HCT116 (cell line): ENCODE results near the gene RPLP1. TPM values are rescaled to one million over a fixed set of nuclear protein-coding genes. Genes with fewer than 3 reads are reported as not detected.

ENCODE experiments used
- ATAC-seq: fragments of 200-7000 bp; cut with Tn5 transposase; 2 replicates; pipeline ENCODE4 v1.9.1; 2020; ENCODE audit warnings: mild to moderate bottlenecking, moderate library complexity
- BruUV-seq: library from RNA; stranded (reverse); fragments of 400-500 nt; replicated peaks from 2 replicates; lab custom pipeline; 2021; lab: Mats Ljungman, UMichigan
- CTCF ChIA-PET: fragments of 300-600 bp; sonication (Branson Sonifier 250); formaldehyde crosslinking; loops from one replicate; lab custom pipeline; 2021; ENCODE audit warnings: antibody characterized with exemption; lab: Charles Lee
- POLR2A ChIA-PET: fragments of 300-600, 350-600 bp; sonication (Branson Sonifier 250); formaldehyde crosslinking; loops from one replicate; lab custom pipeline; 2021; ENCODE audit warnings: antibody characterized with exemption; lab: Charles Lee
- RAD21 ChIA-PET, 2 experiments: fragments of 300-600 bp; sonication (Branson Sonifier 250); formaldehyde crosslinking; loops; one replicate each; lab custom pipeline; 2023; ENCODE audit warnings: low total read pairs in 2 of 2; ENCODE audit not compliant: uncharacterized antibody in 2 of 2, unreplicated experiment in 2 of 2, low non-redundant PET in 1 of 2; lab: Charles Lee
- DNase-seq: peaks from one replicate; pipeline ENCODE4 v3.0.0-alpha.2; 2010; ENCODE audit warnings: low read depth, low spot score
- H2AFZ ChIP-seq: fragments of 200-600 bp; shearing (Covaris generic), sonication (generic); 2 replicates; pipeline ENCODE4 v1.6.1; 2017; ENCODE audit warnings: low read depth, mixed run types, mixed read lengths, antibody characterized with exemption, low read length; ENCODE audit not compliant: poor library complexity, severe bottlenecking
- H3K27ac ChIP-seq: 2 replicates; pipeline ENCODE4 v1.5.1; 2012; ENCODE audit warnings: low read depth, low read length
- H3K27me3 ChIP-seq: fragments of 200-600 bp; sonication (generic); 2 replicates; pipeline ENCODE4 v1.6.1; 2016; ENCODE audit warnings: mixed run types, low read length, mixed read lengths; ENCODE audit not compliant: insufficient read depth
- H3K36me3 ChIP-seq, 2 experiments: fragments of 200-500 bp in 1 of 2; fragments of 200-600 bp in 1 of 2; sonication (Bioruptor generic) in 1 of 2; sonication (generic) in 1 of 2; 2 replicates each; pipeline versions ENCODE4 v1.5.1 to v1.6.1; 2014 to 2016; ENCODE audit warnings: low read length in 2 of 2, inconsistent platforms in 1 of 2, mixed read lengths in 1 of 2, mixed run types in 1 of 2; ENCODE audit not compliant: insufficient read depth in 2 of 2, control insufficient read depth in 1 of 2
- H3K4me1 ChIP-seq, 2 experiments: fragments of 200-600 bp in 1 of 2; sonication (generic) in 1 of 2; 2 replicates each; pipeline versions ENCODE4 v1.5.1 to v1.6.1; 2012 to 2017; ENCODE audit warnings: low read length in 2 of 2, inconsistent platforms in 1 of 2, mild to moderate bottlenecking in 1 of 2, mixed read lengths in 1 of 2, mixed run types in 1 of 2, moderate library complexity in 1 of 2; ENCODE audit not compliant: insufficient read depth in 2 of 2, control insufficient read depth in 1 of 2
- H3K4me2 ChIP-seq: fragments of 200-600 bp; sonication (generic); 2 replicates; pipeline ENCODE4 v1.6.1; 2017; ENCODE audit warnings: mixed run types, low read length, mixed read lengths
- H3K4me3 ChIP-seq, 2 experiments: fragments of 200-600 bp in 1 of 2; sonication (generic) in 1 of 2; replicated peaks in 1 of 2; 2 replicates each; pipeline ENCODE4 v1.5.1; 2011 to 2016; ENCODE audit warnings: low read length in 2 of 2, control low read depth in 1 of 2, low read depth in 1 of 2, mild to moderate bottlenecking in 1 of 2, mixed read lengths in 1 of 2, mixed run types in 1 of 2
- H3K79me2 ChIP-seq: fragments of 200-600 bp; sonication (generic); 2 replicates; pipeline ENCODE4 v1.6.1; 2017; ENCODE audit warnings: mild to moderate bottlenecking, mixed run types, low read length, moderate library complexity, mixed read lengths; ENCODE audit not compliant: insufficient read depth
- H3K9ac ChIP-seq: fragments of 200-600 bp; sonication (generic); 2 replicates; pipeline ENCODE4 v1.6.1; 2016; ENCODE audit warnings: low read length, mixed read lengths
- H3K9me2 ChIP-seq: fragments of 200-600 bp; sonication (generic), shearing (Covaris generic); 2 replicates; pipeline ENCODE4 v1.6.1; 2017; ENCODE audit warnings: mixed run types, mild to moderate bottlenecking, moderate library complexity; ENCODE audit not compliant: insufficient read depth
- H3K9me3 ChIP-seq, 2 experiments: fragments of 200-500 bp in 1 of 2; fragments of 200-600 bp in 1 of 2; sonication (Bioruptor generic) in 1 of 2; sonication (generic) in 1 of 2; 2 replicates each; pipeline ENCODE4 v1.6.1; 2014 to 2017; ENCODE audit warnings: low read length in 2 of 2, mixed read lengths in 2 of 2, inconsistent platforms in 1 of 2, low read depth in 1 of 2, mild to moderate bottlenecking in 1 of 2, mixed run types in 1 of 2, moderate library complexity in 1 of 2; ENCODE audit not compliant: control insufficient read depth in 1 of 2, insufficient read depth in 1 of 2
- H4K20me1 ChIP-seq: fragments of 200-600 bp; sonication (generic), shearing (Covaris generic); 2 replicates; pipeline ENCODE4 v1.6.1; 2017; ENCODE audit warnings: mixed run types, mild to moderate bottlenecking, moderate library complexity; ENCODE audit not compliant: insufficient read depth
- CBX3 ChIP-seq: IDR thresholded peaks from 2 replicates; pipeline ENCODE4 v1.6.1; 2012; ENCODE audit warnings: low read depth
- CEBPB ChIP-seq: IDR thresholded peaks from 2 replicates; pipeline ENCODE4 v1.6.1; 2012; ENCODE audit warnings: low read depth
- ELF1 ChIP-seq: IDR thresholded peaks from 2 replicates; pipeline ENCODE4 v1.6.1; 2012; ENCODE audit warnings: low read depth, borderline replicate concordance
- EZH2 ChIP-seq: fragments of 200-600 bp; sonication (generic); IDR thresholded peaks from 2 replicates; pipeline ENCODE4 v1.6.1; 2017; ENCODE audit warnings: antibody characterized with exemption, mixed run types
- EZH2phosphoT487 ChIP-seq: fragments of 200-600 bp; IDR thresholded peaks from 2 replicates; pipeline ENCODE4 v1.6.1; 2018; ENCODE audit warnings: antibody characterized with exemption, borderline replicate concordance
- FOSL1 ChIP-seq: IDR thresholded peaks from 2 replicates; pipeline ENCODE4 v1.6.1; 2012; ENCODE audit warnings: low read depth
- JUND ChIP-seq: IDR thresholded peaks from 2 replicates; pipeline ENCODE4 v1.6.1; 2012
- POLR2A ChIP-seq: IDR thresholded peaks from 2 replicates; pipeline ENCODE4 v1.7.0; 2011; ENCODE audit warnings: borderline replicate concordance; ENCODE audit not compliant: insufficient read depth, insufficient read length; ENCODE audit errors: extremely low read depth
- POLR2AphosphoS5 ChIP-seq: IDR thresholded peaks from 2 replicates; pipeline ENCODE4 v1.6.1; 2011; ENCODE audit warnings: mild to moderate bottlenecking, low read depth, low read length, moderate library complexity
- RAD21 ChIP-seq: IDR thresholded peaks from 2 replicates; pipeline ENCODE4 v1.6.1; 2012; ENCODE audit warnings: low read depth, mild to moderate bottlenecking
- SIN3A ChIP-seq: IDR thresholded peaks from 2 replicates; pipeline ENCODE4 v1.6.1; 2012; ENCODE audit warnings: low read depth
- SP1 ChIP-seq: IDR thresholded peaks from 2 replicates; pipeline ENCODE4 v1.6.1; 2012; ENCODE audit warnings: low read depth
- SRF ChIP-seq: IDR thresholded peaks from 2 replicates; pipeline ENCODE4 v1.6.1; 2012; ENCODE audit warnings: low read depth
- TCF7L2 ChIP-seq: IDR thresholded peaks from 2 replicates; pipeline ENCODE4 v1.7.0; 2011; ENCODE audit warnings: borderline replicate concordance, inconsistent platforms; ENCODE audit not compliant: insufficient read depth, insufficient read length; ENCODE audit errors: extremely low read depth
- YY1 ChIP-seq: IDR thresholded peaks from 2 replicates; pipeline ENCODE4 v1.6.1; 2011; ENCODE audit warnings: low read length, low read depth, moderate library complexity, mild to moderate bottlenecking; ENCODE audit not compliant: insufficient replicate concordance; ENCODE audit errors: extremely low read depth
- ZFX ChIP-seq: fragments of 450-650 bp; IDR thresholded peaks from 2 replicates; pipeline ENCODE4 v1.6.1; 2017
- ZNF274 ChIP-seq: fragments of 200-500 bp; sonication (Bioruptor generic); IDR thresholded peaks from 2 replicates; pipeline ENCODE4 v1.6.1; 2014; ENCODE audit warnings: mild to moderate bottlenecking, low read depth, low read length, inconsistent platforms
- intact Hi-C: fragments of 100-400 bp; cut with micrococcal nuclease; formaldehyde crosslinking; loops from 2 replicates; pipeline ENCODE4 v1.10.0; 2022
- total RNA-seq: library from RNA; stranded (reverse); gene quantifications from one replicate; pipeline ENCODE4 v1.2.1, GENCODE V29; 2021; ENCODE audit not compliant: unreplicated experiment
- TF ChIP-seq, protein P1 (sequence below): IDR thresholded peaks from 2 replicates; pipeline ENCODE4 v1.6.1; 2011; ENCODE audit warnings: mild to moderate bottlenecking, low read length, moderate library complexity; ENCODE audit not compliant: insufficient replicate concordance; ENCODE audit errors: extremely low read depth
- TF ChIP-seq, protein P2 (sequence below), 3 experiments: fragments of 200-600 bp in 1 of 3; sonication (generic) in 1 of 3; IDR thresholded peaks in 2 of 3; conservative IDR thresholded peaks in 1 of 3; 2 replicates each; pipeline ENCODE4 v1.5.1; 2012 to 2017; ENCODE audit warnings: low read depth in 2 of 3, low read length in 2 of 3, antibody characterized with exemption in 1 of 3, borderline replicate concordance in 1 of 3, control low read depth in 1 of 3, mild to moderate bottlenecking in 1 of 3, mixed read lengths in 1 of 3, mixed run types in 1 of 3, moderate library complexity in 1 of 3; ENCODE audit not compliant: insufficient read depth in 1 of 3
- TF ChIP-seq, protein P3 (sequence below): IDR thresholded peaks from 2 replicates; pipeline ENCODE4 v1.6.1; 2012

The RPLP1 gene
- total RNA-seq, 1 experiment from 2014 or later, result 3,138 TPM

DNA sequence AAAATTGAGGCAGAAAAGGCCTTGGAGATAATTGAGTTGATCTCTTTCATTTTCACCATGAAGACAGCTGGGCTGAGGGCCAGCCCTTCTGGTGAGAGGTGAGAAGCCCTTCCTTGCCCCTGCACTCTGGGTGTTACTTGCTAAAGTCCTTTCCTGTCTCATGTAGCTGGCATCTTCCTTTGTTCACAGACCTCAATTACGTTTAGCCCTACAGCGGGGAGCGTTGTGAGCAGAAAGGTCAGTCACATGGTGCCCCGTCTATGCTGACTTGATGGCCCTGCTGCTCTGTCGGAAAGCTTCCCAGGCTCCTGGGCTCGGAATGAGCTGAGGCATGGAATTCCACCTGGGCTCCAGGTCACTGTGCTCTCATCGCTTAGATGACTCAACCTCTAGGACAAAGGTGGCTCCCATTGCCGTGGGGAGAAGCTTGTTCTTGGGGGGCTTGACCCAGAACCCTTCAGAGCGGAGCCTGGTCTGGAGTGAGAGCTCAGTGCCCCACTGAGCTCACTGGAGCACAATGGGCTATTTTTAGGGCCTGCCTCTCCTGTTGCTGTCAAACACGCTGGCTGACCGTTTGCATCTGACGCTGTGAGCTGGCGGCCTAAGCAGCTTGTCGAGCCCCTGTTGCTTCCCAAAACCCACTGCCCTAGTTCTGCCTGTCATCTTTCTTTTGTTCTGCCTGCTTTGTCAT, 47.0 kb downstream of the RPLP1 start:
- BruUV-seq, result no TSS peak
- no peaks in the 10 kb centered on the region for H3K4me1 ChIP-seq
- no peaks in the 10 kb centered on the region for H3K9me3 ChIP-seq
- no peak overlapping the region for H3K9ac ChIP-seq
- no peak overlapping the region for H3K4me2 ChIP-seq
- TF ChIP-seq POLR2A, result no peak
- no peak for TF ChIP-seq SP1
- no peak for TF ChIP-seq JUND
- TF ChIP-seq SRF, result no peak
- TF ChIP-seq, protein P1, sequence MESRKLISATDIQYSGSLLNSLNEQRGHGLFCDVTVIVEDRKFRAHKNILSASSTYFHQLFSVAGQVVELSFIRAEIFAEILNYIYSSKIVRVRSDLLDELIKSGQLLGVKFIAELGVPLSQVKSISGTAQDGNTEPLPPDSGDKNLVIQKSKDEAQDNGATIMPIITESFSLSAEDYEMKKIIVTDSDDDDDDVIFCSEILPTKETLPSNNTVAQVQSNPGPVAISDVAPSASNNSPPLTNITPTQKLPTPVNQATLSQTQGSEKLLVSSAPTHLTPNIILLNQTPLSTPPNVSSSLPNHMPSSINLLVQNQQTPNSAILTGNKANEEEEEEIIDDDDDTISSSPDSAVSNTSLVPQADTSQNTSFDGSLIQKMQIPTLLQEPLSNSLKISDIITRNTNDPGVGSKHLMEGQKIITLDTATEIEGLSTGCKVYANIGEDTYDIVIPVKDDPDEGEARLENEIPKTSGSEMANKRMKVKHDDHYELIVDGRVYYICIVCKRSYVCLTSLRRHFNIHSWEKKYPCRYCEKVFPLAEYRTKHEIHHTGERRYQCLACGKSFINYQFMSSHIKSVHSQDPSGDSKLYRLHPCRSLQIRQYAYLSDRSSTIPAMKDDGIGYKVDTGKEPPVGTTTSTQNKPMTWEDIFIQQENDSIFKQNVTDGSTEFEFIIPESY, result no peak
- TF ChIP-seq FOSL1, result no peak
- TF ChIP-seq SIN3A, result no peak
- TF ChIP-seq, protein P2, sequence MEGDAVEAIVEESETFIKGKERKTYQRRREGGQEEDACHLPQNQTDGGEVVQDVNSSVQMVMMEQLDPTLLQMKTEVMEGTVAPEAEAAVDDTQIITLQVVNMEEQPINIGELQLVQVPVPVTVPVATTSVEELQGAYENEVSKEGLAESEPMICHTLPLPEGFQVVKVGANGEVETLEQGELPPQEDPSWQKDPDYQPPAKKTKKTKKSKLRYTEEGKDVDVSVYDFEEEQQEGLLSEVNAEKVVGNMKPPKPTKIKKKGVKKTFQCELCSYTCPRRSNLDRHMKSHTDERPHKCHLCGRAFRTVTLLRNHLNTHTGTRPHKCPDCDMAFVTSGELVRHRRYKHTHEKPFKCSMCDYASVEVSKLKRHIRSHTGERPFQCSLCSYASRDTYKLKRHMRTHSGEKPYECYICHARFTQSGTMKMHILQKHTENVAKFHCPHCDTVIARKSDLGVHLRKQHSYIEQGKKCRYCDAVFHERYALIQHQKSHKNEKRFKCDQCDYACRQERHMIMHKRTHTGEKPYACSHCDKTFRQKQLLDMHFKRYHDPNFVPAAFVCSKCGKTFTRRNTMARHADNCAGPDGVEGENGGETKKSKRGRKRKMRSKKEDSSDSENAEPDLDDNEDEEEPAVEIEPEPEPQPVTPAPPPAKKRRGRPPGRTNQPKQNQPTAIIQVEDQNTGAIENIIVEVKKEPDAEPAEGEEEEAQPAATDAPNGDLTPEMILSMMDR (IDR thresholded peaks at IDR 0.05 in 2 of 3, conservative IDR thresholded peaks at IDR 0.05 in 1 of 3; ENCODE audit: borderline replicate concordance in 1 of 3, insufficient read depth in 1 of 3, low read depth in 2 of 3, low read length in 2 of 3), result no peak
- TF ChIP-seq ELF1, result no peak
- TF ChIP-seq ZNF274, result no peak
- TF ChIP-seq YY1, result no peak
- TF ChIP-seq CBX3, result no peak
- no peak for TF ChIP-seq CEBPB
- no peak for TF ChIP-seq POLR2AphosphoS5
- no peak for TF ChIP-seq EZH2
- no peak for TF ChIP-seq RAD21
- no peak for TF ChIP-seq TCF7L2
- no peak for TF ChIP-seq EZH2phosphoT487
- no peak for TF ChIP-seq ZFX
- TF ChIP-seq, protein P3, sequence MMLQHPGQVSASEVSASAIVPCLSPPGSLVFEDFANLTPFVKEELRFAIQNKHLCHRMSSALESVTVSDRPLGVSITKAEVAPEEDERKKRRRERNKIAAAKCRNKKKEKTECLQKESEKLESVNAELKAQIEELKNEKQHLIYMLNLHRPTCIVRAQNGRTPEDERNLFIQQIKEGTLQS, result no peak
- TF ChIP-seq, all 23 proteins: peak for 0
- H4K20me1 ChIP-seq, result no peaks in the 10 kb centered on the region
- intact Hi-C loops, result no loop called here
- no peak overlapping the region for H3K4me3 ChIP-seq
- no peaks in the 10 kb centered on the region for H3K27me3 ChIP-seq
- ChIA-PET RAD21 (no interaction called here), POLR2A (interaction anchor here (0.6 kb wide), 1 partner anchor 164 kb away, joined by 3 read pairs; no protein-coding TSS in a partner anchor), CTCF (no interaction called here)
- no peak for DNase-seq
- H2AFZ ChIP-seq, result no peak overlapping the region
- ATAC-seq, result no peak
- H3K9me2 ChIP-seq, result no peaks in the 10 kb centered on the region
- no peak overlapping the region for H3K27ac ChIP-seq
- H3K79me2 ChIP-seq, result no peaks in the 10 kb centered on the region
- no peaks in the 10 kb centered on the region for H3K36me3 ChIP-seq
